Measurements from ENCODE around the gene TBX5.

DNA sequence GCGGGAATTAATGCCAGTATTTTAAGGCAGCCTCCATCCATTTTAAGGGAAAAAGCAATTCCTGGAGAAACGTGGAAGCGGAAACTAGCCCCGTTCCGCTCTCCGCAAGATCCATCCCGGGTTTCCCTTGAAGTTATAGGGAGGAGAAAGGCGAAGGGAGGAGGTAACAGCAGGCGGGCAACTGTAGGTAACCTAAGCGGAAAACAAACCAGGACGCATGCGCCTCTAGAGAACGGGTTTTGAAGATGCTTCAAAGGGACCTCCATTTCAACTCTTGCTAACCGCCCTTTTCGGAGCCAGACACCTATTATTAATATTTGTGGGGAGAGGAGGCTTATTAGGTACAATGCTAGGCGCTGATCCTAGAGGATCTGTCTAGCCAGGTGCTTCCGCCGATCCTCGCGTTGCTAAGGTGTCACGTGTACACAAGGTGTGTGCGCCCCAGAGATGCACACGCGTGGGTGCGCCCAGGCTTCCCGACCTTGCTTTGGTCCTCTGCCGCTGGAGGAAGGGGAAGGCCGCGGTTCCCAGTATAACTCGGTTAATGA, 6.2 kb downstream of the TBX5 start:
- TF ChIP-seq, protein P1, sequence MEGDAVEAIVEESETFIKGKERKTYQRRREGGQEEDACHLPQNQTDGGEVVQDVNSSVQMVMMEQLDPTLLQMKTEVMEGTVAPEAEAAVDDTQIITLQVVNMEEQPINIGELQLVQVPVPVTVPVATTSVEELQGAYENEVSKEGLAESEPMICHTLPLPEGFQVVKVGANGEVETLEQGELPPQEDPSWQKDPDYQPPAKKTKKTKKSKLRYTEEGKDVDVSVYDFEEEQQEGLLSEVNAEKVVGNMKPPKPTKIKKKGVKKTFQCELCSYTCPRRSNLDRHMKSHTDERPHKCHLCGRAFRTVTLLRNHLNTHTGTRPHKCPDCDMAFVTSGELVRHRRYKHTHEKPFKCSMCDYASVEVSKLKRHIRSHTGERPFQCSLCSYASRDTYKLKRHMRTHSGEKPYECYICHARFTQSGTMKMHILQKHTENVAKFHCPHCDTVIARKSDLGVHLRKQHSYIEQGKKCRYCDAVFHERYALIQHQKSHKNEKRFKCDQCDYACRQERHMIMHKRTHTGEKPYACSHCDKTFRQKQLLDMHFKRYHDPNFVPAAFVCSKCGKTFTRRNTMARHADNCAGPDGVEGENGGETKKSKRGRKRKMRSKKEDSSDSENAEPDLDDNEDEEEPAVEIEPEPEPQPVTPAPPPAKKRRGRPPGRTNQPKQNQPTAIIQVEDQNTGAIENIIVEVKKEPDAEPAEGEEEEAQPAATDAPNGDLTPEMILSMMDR (optimal IDR thresholded peaks at IDR 0.05 in 1 of 3, IDR thresholded peaks at IDR 0.05 in 1 of 3, conservative IDR thresholded peaks at IDR 0.05 in 1 of 3; ENCODE audit: extremely low read depth in 1 of 3, insufficient read depth in 2 of 3, low read length in 3 of 3), result no peak
- peak; percentile 54 for TF ChIP-seq EZH2 (IDR thresholded peaks at IDR 0.05; ENCODE audit: low read length)
